GM21515 (cell line): ENCODE measurements around the gene GTF2I.
"Not testable (repeated sequence)": the region's sequence is repeated elsewhere in the genome, so short reads cannot be mapped to it uniquely, and the experiment has no call there.

Experiments
- ATAC-seq: cut with Tn5 transposase; IDR thresholded peaks from one replicate; pipeline ENCODE4 v1.9.1; 2021; ENCODE audit not compliant: unreplicated experiment

The GTF2I gene

DNA sequence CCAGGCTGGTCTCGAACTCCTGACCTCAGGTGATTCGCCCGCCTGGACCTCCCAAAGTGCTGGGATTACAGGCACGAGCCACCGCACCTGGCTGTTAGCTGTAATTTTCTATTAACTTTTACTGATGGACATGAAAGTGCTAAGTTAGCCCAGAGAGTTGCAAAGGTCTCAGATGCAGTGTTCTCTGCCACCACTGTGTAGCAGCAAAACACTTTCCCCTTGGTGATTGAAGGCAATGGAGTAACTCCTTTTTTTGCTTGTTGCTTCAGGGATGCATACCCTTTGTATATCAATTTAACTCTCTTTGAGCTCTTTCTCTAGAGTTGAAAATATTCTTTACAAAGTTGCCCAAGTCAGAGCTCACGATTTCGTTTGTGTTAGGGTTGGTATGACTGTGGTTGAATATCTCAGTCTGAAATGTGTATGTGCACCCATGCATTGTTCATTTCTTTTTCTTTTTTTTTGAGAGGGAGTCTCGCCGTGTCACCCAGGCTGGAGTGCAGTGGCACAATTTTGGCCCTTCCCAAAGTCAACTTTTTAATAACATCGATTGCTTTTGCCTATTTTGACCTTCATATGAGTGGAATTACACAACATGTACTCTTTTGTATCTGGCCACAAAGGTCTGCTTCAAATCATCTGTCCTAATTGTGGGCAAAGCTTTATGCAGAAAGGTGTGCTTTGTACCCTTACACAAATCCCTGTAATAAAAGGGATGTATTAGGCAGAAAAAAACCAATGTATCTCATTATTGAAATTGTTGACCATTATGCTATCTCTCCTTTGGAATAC lies 52.6 kb downstream of the GTF2I start:
- no peak for ATAC-seq

DNA sequence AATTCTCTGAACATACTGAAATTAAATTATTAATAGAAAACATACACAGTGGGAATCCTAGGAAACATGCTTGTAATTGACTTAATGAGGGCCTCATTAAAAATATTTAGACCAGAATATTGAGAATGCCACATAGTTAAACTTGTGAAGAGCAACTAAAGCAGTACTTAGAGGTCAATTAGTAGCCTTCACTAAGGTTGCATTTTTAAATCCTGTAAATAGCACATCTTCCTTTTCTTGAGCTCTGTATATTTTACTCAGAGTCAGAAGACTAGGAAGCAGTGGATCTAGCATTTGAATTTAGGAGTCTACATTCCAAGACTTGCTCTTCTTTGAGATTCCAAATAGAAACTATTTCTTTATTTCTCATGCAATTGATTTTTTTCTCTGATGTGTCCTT lies 56.0 kb downstream of the GTF2I start:
- ATAC-seq: no peak

DNA sequence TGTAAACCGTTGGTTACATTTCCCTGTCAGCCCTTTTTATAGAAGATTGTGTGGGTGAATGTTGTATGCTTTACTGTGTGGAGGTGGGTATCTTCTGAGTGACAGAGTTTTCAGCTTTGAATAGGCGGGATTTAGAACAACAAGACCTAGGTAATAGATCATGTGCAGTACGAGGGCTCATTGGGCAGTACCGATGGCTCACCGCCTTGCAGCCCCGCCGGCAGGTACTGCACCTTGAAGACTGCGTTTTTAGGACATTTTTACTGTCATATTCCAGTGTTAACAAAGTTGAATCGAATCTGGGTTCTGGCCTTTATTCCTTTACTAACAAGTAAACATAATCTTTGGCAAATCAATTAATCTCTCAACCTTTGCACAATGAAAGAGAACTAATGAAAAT lies 60.4 kb downstream of the GTF2I start:
- no peak for ATAC-seq

DNA sequence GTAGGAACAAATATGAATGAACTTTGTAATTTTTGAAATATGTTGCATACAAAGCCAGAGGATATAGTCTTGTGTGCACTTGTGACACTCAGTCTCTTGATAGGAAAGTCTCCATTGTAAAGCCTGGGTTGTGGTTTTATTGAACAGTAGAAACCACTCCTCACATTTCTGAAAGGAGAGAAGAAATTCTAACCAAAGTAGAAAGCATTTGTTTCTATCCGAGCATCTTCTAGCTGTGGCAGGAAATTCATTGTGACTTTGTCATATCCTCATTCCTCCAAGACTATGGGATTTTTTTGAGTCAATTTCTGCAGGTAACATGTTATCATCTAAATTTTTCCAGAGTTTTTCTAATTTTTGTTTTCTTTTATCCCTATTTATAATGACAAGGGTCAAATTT lies 60.8 kb downstream of the GTF2I start:
- no peak for ATAC-seq

DNA sequence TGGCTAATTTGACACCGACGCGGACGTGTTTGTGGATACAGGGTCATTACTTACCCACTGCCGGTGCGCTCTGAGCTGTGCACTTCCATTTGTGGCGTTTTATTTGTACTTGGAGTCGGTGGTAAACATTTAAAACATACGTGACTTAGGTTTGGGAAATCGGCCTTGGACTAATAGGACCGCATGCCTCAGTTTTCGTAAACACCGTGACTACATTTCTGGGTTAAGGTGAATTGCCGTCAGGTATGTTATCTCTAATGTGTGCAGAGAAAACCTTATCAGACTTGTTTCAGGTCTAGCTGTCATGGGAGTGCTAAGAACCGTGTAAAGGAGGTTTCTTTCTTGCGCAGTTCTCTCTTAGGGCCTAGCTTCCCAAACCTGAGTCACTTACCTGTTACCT lies 64.6 kb downstream of the GTF2I start:
- ATAC-seq: no peak

DNA sequence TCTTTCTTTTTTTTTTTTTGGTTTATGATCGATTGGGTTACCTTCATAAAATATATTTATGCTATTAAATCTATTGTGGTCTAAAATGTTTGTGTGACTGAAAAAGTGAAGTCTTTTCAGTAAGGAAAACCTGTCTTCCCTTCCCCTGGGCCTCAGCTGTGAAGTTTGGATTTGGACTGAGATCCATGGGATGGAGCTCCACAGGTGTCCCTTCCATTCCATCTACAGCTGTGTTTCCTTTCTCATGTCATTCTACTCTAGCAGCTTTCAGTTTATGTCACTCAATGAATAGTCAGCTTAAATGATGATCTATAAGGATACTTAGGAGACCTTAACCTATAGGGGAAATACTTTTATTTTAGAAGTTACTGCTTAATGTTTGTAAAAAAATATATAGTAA lies 68.3 kb downstream of the GTF2I start:
- ATAC-seq: no peak

DNA sequence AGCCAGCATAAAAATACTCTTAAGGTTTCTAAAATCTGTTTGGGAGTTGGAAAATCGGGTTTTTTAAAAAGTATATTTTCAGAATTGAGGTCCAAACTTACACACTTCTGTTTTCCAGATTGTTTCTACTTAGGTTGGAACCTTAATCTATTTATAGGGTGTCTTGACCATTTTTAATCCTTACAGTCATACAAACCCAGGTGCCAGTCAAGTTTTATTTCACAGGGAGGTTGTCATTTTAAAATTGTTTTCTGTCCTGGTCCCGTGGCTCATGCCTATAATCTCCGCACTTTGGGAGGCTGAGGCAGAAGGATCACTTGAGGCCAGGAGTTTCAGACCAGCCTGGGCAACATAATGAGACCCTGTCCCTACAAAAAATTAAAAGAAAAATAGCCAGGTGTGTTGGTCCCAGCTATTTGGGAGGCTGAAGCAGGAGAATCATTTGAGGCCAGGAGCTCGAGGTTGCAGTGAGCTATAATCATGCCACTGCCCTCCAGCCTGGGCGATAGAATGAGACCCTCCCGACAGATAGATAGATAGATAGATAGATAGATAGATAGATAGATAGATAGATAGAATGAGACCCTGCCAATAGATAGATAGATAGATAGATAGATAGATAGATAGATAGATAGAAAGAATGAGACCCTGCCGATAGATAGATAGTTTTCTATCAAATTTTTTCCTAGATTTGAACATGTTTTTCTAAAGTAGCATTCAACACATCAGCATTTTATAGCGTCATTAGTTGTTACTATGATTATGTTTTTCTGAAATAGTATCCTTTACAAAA lies 69.0 kb downstream of the GTF2I start:
- ATAC-seq: no peak

DNA sequence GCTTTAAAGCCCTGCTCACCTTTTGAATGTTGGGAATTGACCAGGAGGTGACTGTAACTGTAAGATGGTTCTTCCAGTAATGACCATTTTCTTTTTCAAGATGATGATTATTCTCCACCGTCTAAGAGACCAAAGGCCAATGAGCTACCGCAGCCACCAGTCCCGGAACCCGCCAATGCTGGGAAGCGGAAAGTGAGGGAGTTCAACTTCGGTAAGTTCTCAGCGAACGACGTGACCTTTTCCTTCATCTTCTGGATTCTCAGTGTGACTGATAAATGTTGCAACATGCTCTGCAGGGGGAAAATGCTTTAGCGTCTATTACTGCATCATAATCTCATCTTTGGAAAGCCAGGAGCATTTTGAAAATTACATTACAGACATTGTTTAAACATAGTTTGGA lies 71.2 kb downstream of the GTF2I start:
- not testable (repeated sequence) for ATAC-seq

DNA sequence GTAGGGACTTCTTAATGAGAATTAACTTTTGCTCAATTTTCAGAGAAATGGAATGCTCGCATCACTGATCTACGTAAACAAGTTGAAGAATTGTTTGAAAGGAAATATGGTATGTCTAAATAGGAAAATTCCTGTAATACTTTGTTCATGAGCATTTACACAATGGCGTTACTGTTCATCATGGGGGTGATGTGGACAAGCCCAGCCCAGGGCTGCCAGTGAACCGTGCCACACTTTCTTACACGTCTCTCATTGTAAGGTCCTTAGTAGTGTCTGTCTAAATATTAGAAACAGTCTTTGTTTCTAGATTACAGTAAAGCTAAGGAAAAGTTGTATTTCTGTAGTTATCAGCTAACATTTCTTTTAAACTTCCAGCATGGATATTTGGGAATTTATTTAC lies 72.7 kb downstream of the GTF2I start:
- ATAC-seq: not testable (repeated sequence)

DNA sequence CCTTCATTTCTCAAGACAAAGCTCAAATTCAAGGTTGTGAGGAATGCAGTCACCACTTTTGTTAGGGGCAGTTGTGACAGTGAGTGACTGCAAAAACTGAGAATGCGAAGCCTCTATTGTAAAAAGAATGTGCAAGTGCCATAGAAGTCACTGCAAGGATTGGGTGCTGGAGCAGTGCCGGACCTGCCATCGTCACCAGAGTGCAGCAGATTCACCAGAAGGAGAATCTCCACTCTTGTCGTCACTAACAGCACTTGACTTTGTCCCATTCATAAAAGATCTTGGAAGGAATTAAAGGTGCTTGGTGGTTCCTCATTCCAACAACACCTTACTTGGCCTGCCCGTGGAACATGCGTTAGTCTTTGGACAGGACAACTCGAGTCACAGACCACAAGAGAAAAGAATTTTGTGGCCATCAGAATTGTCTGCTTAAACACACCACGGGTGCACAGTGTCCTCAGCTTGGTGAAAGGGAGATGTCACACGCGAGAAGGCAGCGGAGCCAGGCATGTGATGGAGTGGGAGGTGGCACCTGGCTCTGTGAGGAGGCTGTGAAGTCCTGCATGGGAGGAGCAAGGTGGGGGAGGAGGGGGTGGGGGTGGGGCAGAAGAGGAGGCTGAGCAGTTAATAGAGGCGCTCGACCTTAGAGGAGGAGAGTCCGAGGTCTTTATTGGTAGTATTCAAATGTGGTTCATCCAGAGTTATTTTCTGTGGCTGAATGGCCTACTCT lies 82.6 kb downstream of the GTF2I start:
- not testable (repeated sequence) for ATAC-seq

DNA sequence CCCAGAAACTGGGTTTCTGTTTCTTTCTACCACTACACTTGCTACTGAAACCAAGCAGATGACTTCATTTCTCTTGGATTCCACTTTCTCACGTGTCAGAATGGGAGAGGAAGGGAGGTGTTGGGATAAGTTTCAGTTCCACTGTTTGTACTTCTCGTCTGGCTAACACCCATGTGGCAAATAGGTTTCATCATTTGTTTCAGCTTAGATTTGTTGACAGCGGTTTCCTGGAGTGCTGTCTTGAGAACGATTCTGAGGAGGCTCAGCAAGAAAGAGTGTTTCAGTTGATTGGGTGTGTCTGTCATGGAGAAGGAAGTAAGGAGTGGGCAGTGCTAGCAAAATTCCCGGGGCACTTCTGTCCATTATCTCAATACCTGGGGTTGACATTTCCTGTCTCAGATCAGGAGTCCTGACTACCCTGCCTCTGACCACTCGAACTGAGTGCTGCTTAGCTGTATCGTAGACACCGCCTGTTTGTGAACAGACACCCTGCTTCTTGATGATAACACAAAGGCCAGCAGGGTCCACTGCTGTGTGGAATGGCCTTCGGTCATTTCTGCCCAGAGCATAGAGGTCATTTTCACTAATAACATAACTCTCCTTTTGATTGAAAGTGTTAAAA lies 86.5 kb downstream of the GTF2I start:
- not testable (repeated sequence) for ATAC-seq

DNA sequence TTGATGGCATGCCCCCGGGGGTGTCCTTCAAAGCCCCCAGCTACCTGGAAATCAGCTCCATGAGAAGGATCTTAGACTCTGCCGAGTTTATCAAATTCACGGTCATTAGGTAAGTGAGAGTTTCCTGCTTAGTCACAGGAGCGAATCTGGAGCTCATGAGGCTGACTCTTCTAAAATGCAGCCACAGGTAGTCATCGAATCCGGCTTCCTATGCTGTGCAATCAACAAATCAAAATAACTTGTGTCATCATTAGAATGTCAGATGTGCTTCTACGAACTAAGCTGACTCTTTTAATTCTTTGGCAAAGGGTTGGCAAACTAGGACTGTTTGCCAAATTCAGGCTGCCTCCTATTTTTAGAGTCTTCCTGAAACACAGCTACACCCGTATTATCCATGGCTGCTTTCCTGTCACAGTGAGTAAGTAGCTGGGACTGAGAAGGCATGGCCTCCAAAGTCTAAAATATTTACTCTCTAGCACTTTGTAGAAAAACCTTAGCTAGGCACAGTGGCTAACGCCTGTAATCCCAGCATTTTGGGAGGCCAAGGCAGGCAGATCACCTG lies 96.5 kb downstream of the GTF2I start:
- not testable (repeated sequence) for ATAC-seq

DNA sequence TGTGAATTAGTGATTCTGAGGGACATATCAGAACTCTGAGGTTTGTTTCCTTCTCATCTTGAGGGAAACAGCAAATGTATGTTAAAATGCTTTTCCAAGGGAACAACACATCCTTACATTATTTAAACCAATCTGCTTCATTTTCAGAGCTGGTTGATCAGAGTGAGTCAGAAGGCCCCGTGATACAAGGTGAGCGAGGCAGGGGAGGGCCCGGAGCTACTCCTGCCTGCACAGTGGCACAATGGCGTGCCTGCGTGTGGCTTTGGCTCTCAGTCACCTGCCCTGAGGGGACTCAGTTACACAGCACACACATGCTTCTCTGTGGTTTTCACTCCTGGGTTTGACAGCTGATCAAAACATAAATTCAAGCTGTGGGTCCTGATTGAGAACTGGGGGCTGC lies 99.2 kb downstream of the GTF2I start:
- not testable (repeated sequence) for ATAC-seq

DNA sequence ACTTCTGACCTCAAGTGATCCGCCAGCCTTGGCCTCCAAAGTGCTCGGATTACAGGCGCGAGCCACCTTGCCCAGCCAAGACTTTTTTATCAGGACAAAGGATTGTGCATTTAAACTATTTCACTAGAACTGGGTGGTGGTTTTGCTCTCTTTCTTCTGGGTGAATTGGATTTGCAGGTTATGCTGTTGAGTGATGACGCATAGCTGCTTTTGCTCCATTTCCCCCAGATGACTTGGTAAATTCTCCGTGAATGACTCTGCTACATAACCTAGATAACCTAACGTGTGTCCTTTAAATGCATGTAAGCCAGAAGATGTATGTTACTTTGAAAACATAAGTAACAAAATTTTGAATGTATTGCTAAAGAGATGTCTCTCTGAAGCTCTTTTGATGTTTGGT lies 100.8 kb downstream of the GTF2I start:
- not testable (repeated sequence) for ATAC-seq

DNA sequence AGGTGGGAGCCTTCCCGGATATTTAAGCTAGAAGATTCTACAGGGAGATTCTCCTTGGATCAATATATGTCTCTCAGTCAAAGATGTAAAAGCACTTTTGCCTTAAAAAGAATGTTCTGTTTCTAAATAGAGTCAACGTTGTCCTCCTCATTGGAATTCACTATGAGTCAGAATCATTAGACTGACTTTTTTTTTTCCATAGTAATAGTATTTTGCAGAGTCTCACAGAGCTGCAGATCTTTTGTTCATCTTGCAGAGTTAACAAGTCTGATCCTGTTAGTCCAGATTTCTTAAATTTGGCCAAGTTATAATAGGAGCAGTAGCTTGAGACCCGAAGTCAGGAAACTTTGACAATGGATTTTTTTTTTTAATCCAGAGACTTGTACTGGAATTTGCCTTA lies 101.5 kb downstream of the GTF2I start:
- not testable (repeated sequence) for ATAC-seq

DNA sequence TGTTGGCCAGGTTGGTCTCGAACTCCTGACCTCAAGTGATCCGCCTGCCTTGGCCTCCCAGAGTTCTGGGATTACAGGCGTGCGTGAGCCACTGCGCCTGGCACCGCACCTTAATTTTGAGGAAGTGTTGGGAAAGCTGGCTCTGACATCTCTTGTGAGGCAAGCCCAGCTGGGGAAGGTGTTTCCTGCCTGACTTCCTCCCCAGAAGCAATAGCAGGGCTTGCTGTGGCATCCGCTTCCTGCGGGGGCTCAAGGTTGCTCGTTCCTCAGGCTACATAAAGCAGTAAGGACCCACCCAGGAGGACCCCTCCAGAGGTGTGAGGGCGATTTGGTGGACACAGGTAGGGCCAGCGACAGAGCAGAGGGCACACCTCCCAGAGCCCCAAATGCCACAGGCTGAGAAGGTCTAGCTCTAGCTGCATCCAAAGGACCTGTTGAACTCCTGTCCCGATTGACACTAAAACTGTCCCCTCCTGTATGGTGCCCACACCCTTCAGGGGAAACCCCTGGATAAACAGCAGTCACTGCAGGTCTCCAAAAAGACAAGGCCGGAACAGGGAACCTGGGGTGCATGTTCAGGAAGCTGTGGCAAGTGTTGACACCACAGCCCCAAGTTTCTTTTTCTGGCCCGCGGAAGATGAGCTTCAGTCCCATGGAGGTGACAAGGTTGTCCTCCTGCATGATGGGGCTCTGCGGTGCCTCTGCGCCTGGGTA lies 107.8 kb downstream of the GTF2I start:
- not testable (repeated sequence) for ATAC-seq

DNA sequence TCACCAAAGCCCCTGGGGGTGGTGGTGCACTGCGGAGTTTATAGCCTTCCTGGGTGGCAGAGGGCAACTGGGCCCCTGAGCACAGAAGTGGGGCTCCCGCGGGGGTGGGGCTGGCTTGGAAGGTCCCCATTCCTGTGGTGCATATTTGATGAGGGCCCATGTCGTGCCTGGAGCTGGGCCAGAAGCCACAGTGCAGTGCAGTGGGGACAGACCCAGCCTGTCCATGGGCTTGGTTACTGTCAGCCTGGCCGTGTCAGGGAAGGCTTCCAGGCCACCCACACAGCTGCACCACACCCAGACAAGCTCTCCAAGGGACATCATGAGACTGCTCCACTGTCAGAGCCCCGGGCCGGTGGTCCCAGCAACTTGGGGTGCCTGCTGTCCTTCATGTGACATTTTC lies 109.0 kb downstream of the GTF2I start:
- ATAC-seq: not testable (repeated sequence)

DNA sequence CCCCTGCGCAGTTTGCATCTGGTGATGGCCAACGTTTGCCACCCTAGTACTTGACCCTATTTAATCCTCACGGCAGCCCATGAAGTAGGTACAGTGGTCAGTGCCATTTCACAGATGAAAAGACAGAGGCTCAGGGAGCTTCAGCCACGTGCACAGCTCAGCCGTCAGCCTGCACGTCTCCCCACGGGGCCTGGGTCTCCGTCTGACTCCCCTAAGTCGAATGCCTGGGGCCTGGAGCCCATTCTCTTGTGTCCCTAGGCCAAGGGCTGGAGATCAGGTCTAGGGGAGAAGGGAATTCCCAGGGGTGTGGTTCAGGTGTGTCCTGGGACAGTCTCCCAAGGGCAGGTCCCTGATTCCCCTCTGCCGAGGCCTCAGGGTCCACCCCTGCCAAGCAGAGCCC lies 109.5 kb downstream of the GTF2I start:
- not testable (repeated sequence) for ATAC-seq

DNA sequence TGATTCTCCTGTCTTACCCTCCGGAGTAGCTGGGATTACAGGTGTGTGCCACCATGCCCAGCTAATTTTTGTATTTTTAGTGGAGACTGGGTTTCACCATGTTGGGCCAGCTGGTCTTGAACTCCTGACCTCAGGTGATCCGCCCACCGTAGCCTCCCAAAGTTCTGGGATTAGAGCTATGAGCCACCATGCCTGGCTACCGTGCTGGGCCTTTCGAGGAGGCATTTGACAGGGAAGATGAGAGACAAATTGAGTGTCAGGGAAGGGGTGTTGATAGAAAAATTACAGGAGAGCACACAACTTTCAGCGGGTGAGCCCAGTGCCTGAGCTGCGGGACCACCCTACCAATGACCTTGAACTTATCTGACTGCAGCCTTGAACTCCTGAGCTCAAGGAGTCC lies 112.5 kb downstream of the GTF2I start:
- ATAC-seq: not testable (repeated sequence)

DNA sequence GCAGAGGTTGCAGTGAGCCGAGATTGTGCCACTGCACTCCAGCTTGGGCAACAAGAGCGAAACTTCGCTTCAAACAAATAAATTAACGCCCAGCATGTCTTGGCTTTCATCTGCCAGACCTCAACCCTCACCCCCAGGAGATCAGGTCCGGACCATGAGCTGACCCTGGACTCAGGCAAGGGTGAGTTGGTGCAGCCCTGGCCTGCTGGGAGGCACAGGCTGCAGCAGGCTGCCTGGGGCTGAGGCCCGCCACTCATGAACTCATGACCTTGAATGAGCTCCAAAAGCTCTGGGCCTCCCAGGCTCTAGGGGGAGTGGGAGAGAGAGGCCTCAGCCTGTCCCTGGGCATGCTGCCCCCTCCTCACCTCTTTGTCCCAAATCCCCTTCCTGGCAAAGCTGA lies 114.6 kb downstream of the GTF2I start:
- ATAC-seq: not testable (repeated sequence)
